Lung (tissue), 12 donors: ENCODE results near the gene RBM5. TPM values are rescaled to one million over a fixed set of nuclear protein-coding genes. Genes with fewer than 3 reads are reported as not detected.

Experiments
- ATAC-seq: fragments of 200-7000 bp; cut with Tn5 transposase; one replicate; pipeline ENCODE4 v1.9.1; 2020; ENCODE audit warnings: moderate number of reproducible peaks; ENCODE audit not compliant: insufficient read depth, low FRiP score
- DNase-seq, 3 donors: peaks; one replicate each; pipeline ENCODE4 v3.0.0-alpha.2; 2013 to 2017
- H3K27ac ChIP-seq, 2 donors: one replicate each; pipeline ENCODE4 v1.5.1; 2013; ENCODE audit warnings: mild to moderate bottlenecking in 2 of 2, moderate library complexity in 2 of 2, control low read depth in 1 of 2, inconsistent platforms in 1 of 2, low read depth in 1 of 2, low read length in 1 of 2
- H3K27me3 ChIP-seq, 3 donors: one replicate each; pipeline ENCODE4 v1.5.1; 2013; ENCODE audit warnings: low read length in 2 of 3; ENCODE audit not compliant: control insufficient read depth in 3 of 3, insufficient read depth in 3 of 3
- H3K36me3 ChIP-seq, 4 donors: one replicate each; pipeline ENCODE4 v1.5.1; 2013; ENCODE audit warnings: low read length in 4 of 4, mild to moderate bottlenecking in 1 of 4, moderate library complexity in 1 of 4; ENCODE audit not compliant: control insufficient read depth in 4 of 4, insufficient read depth in 4 of 4
- H3K4me1 ChIP-seq, 5 donors: one replicate each; pipeline ENCODE4 v1.5.1; 2013; ENCODE audit warnings: low read length in 5 of 5, mild to moderate bottlenecking in 2 of 5, moderate library complexity in 1 of 5; ENCODE audit not compliant: control insufficient read depth in 5 of 5, insufficient read depth in 5 of 5
- H3K4me3 ChIP-seq: one replicate; pipeline ENCODE4 v1.5.1; 2013; ENCODE audit warnings: mild to moderate bottlenecking, control low read depth, moderate library complexity
- H3K9ac ChIP-seq, 2 donors: one replicate each; pipeline ENCODE4 v1.5.1; 2013; ENCODE audit warnings: low read length in 2 of 2, control low read depth in 1 of 2; ENCODE audit not compliant: insufficient read depth in 1 of 2
- H3K9me3 ChIP-seq, 4 donors: one replicate each; pipeline ENCODE4 v1.5.1; 2013; ENCODE audit warnings: low read length in 3 of 4, mild to moderate bottlenecking in 1 of 4, moderate library complexity in 1 of 4; ENCODE audit not compliant: control insufficient read depth in 4 of 4, insufficient read depth in 3 of 4
- WGBS, 2 donors: extraction: QIAGEN DNeasy Blood & Tissue Kit; methylation state at CpG; one replicate each; pipeline ENCODE4 v1.1.7; 2013; 5-methylcytosine and 5-hydroxymethylcytosine counted together
- polyA plus RNA-seq, 2 donors: library from polyadenylated mRNA; stranded (reverse); fragments of 200-250 nt; gene quantifications; one replicate each; pipeline ENCODE4 v1.2.1, GENCODE V29; 2013
- total RNA-seq, 2 donors: library from RNA; depleted of rRNA in 1 of 2; stranded (reverse); fragments of >200 nt in 1 of 2; gene quantifications; one replicate each; pipeline ENCODE4 v1.2.1, GENCODE V29; 2014 to 2021
- TF ChIP-seq, protein P1 (sequence below): IDR thresholded peaks from 2 replicates; pipeline ENCODE4 v1.5.1; 2012; ENCODE audit warnings: mild to moderate bottlenecking; ENCODE audit errors: control extremely low read depth, extremely low read depth
- donor health status: control.
- donor health status: control.
- donor health status: Bipolar disorder and iron deficiency.
- donor health status: healthy.
- donor health status: DM: yes; HTN: yes; CAD: no.

Gene RBM5
- total and polyA plus RNA-seq, 4 donors, result 71.4 to 380 (median 94.6) TPM

DNA sequence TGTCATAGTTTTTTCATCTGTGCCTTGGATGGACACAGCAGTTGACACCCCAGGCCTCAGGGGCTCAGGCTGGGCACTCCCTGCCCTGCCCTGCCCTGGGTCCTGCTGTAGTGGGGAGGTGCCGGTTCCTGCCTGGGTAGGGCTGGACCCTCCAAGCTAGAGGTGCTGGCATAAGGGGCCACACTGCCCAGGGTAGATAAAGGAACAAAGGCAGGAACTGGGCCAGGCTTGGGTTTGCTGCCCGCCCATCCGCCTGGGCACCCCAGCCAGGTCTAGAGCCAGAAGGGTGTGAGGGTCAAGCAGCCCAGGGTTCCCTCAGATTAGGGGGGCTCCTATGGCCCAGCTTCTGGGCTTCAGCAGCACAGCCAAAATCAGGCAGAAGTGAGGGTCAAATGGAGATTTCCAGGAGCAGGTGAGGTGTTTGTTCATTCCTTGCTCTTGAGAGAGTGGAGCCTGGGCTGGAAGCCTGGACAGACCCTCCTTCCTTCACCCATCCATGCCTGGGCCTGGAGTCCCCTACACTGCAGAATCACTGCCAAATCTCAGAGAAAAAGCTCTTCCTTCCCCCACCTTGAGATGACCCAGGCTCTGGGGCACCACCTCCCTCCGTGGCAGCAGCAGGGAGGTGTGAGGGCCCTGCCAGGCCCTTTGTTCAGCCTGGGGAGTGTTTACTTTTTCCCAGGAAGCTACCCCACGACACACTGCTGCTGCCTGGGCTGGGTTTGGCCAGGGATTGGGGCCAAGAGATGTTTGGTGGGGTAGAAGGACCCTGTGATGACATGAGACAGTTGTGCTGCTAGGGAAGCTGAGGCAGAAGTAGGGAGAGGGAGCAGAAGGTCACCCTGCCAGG, 73.5 kb downstream of the RBM5 start:
- ATAC-seq (no peak), DNase-seq (no peak)
- TF ChIP-seq, protein P1, sequence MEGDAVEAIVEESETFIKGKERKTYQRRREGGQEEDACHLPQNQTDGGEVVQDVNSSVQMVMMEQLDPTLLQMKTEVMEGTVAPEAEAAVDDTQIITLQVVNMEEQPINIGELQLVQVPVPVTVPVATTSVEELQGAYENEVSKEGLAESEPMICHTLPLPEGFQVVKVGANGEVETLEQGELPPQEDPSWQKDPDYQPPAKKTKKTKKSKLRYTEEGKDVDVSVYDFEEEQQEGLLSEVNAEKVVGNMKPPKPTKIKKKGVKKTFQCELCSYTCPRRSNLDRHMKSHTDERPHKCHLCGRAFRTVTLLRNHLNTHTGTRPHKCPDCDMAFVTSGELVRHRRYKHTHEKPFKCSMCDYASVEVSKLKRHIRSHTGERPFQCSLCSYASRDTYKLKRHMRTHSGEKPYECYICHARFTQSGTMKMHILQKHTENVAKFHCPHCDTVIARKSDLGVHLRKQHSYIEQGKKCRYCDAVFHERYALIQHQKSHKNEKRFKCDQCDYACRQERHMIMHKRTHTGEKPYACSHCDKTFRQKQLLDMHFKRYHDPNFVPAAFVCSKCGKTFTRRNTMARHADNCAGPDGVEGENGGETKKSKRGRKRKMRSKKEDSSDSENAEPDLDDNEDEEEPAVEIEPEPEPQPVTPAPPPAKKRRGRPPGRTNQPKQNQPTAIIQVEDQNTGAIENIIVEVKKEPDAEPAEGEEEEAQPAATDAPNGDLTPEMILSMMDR, result no peak
- no peaks in the 10 kb centered on the region for H3K27me3 ChIP-seq
- no peaks in the 10 kb centered on the region for H3K9me3 ChIP-seq
- no peak overlapping the region for H3K9ac ChIP-seq
- WGBS, 2 donors, result 59 to 76% methylated on average over 5 of the region's 5 CpGs
- peak overlapping the region; percentile 14 to 78 for H3K27ac ChIP-seq
- H3K4me1 ChIP-seq, result peaks cover 7 to 81% (median 50%) of the 10 kb centered on the region in 5 donors
- H3K36me3 ChIP-seq, result peaks cover 0 to 10% (median 4%) of the 10 kb centered on the region in 4 donors
- H3K4me3 ChIP-seq, result no peak overlapping the region

- Histone ChIP-seq H3K4me1 (peaks cover 7 to 80% (median 50%) of the 10 kb centered on the region in 5 donors), H3K9me3 (no peaks in the 10 kb centered on the region), H3K9ac (no peak overlapping the region), H3K27ac (peak overlapping the region in 1 of 2 donors; percentile 86), H3K4me3 (no peak overlapping the region), H3K27me3 (no peaks in the 10 kb centered on the region), H3K36me3 (peaks cover 0 to 10% (median 4%) of the 10 kb centered on the region in 4 donors)
- ATAC-seq (no peak), DNase-seq (peak in 2 of 3 donors; percentile 50 to 54)
- TF ChIP-seq, protein P1, result no peak
- 44 to 64% methylated on average over 8 of the region's 8 CpGs for WGBS, 2 donors
Observed at GRCh38 chr3:50163572-50164455, 75.1 kb downstream of the RBM5 start.

- H3K9ac ChIP-seq, result peak overlapping the region in 1 of 2 donors; percentile 63
- WGBS, 2 donors, result 60 to 83% methylated on average over 1 of the region's 1 CpG
- H3K27ac ChIP-seq, result peak overlapping the region in 1 of 2 donors; percentile 86
- TF ChIP-seq, protein P1, result no peak
- peaks cover 7 to 84% (median 53%) of the 10 kb centered on the region in 5 donors for H3K4me1 ChIP-seq
- no peaks in the 10 kb centered on the region for H3K27me3 ChIP-seq
- H3K4me3 ChIP-seq, result no peak overlapping the region
- DNase-seq (no peak), ATAC-seq (no peak)
- peaks cover 0 to 8% (median 4%) of the 10 kb centered on the region in 4 donors for H3K36me3 ChIP-seq
- no peaks in the 10 kb centered on the region for H3K9me3 ChIP-seq
Observed at GRCh38 chr3:50164481-50164880, 75.8 kb downstream of the RBM5 start.
